ENCODE results near the gene FADS2. TPM values are rescaled to one million over a fixed set of nuclear protein-coding genes. Genes with fewer than 3 reads are reported as not detected.
A peak's percentile ranks its signal among the peaks of the same experiment; 100 is the strongest.

Gene FADS2
- total and polyA plus RNA-seq, 9 of the 15 experiments (the other 6 are each of a cell fraction or from before 2014, with no cell fraction given): 2.9 to 42.8 (median 16.2) TPM

- no peaks in the 10 kb centered on the region; the same call in 1 of the 2 replicates for H4K20me1 ChIP-seq (replicated peaks; ENCODE audit: control insufficient read depth, insufficient read depth, low read length)
- peaks cover 97% of the 10 kb centered on the region for H3K79me2 ChIP-seq (ENCODE audit: control insufficient read depth, insufficient read depth, low read length)
- ChIA-PET POLR2A (interaction anchor here (0.6 to 3.4 kb wide), 5 partner anchors 11 to 323 kb away, joined by 3 to 25 read pairs (median 4); no protein-coding TSS in a partner anchor), CTCF (ENCODE audit: low intra/inter-chr PET ratio) (no interaction called here)
- DNase-seq (ENCODE audit: extremely low read depth in 1 of 4, low spot score in 3 of 4) (no peak), ATAC-seq (no peak), FAIRE-seq (no peak)
- intact Hi-C loops (cut with micrococcal nuclease) (no loop called here), in situ Hi-C loops (cut with MboI) (loop anchor here (5.0 kb wide), 1 partner anchor 157 kb away; the partner anchor contains the start of gene BEST1)
- H3K27me3 ChIP-seq (ENCODE audit: control insufficient read depth in 2 of 2, insufficient read depth in 2 of 2, low read length in 2 of 2): no peaks in the 10 kb centered on the region
- peak overlapping the region; percentile 16; the same call in 1 of the 2 replicates for H3K4me2 ChIP-seq (ENCODE audit: insufficient read depth, low read length)
- no peak overlapping the region for H2AFZ ChIP-seq (ENCODE audit: low read depth, low read length)
- H3K4me3 ChIP-seq: no peak overlapping the region
- peaks cover 32 to 42% of the 10 kb centered on the region in 2 experiments for H3K4me1 ChIP-seq (replicated peaks in 1 of 2; ENCODE audit: control insufficient read depth in 2 of 2, insufficient read depth in 2 of 2, low read length in 2 of 2)
- no peak overlapping the region for H3K27ac ChIP-seq (ENCODE audit: extremely low read depth, low read depth, low read length)
- TF ChIP-seq THRA (IDR thresholded peaks at IDR 0.05) (no peak), FOS (IDR thresholded peaks at IDR 0.05; ENCODE audit: extremely low read depth, insufficient read length) (no peak), BCOR (IDR thresholded peaks at IDR 0.05) (no peak), BCLAF1 (IDR thresholded peaks at IDR 0.05; ENCODE audit: borderline replicate concordance in 1 of 2, control insufficient read depth in 1 of 2, low read depth in 2 of 2, low read length in 1 of 2) (no peak), PCBP2 (IDR thresholded peaks at IDR 0.05; ENCODE audit: low read depth, low read length, poor library complexity, severe bottlenecking) (no peak), EWSR1 (IDR thresholded peaks at IDR 0.05; ENCODE audit: borderline replicate concordance, low read depth, partially characterized antibody) (no peak), RBFOX2 (IDR thresholded peaks at IDR 0.05; ENCODE audit: low read depth, low read length) (peak; percentile 51; the same call in 1 of the 2 replicates), SP2 (IDR thresholded peaks at IDR 0.05; ENCODE audit: extremely low read depth, low read depth, low read length, poor library complexity, severe bottlenecking) (no peak), KHSRP (IDR thresholded peaks at IDR 0.05) (no peak), GMEB1 (CRISPR knock-in tag; IDR thresholded peaks at IDR 0.05) (no peak), POLR2G (IDR thresholded peaks at IDR 0.05; ENCODE audit: low read depth, low read length) (peak; percentile 51; the same call in 1 of the 2 replicates)
- TF ChIP-seq, protein P1, sequence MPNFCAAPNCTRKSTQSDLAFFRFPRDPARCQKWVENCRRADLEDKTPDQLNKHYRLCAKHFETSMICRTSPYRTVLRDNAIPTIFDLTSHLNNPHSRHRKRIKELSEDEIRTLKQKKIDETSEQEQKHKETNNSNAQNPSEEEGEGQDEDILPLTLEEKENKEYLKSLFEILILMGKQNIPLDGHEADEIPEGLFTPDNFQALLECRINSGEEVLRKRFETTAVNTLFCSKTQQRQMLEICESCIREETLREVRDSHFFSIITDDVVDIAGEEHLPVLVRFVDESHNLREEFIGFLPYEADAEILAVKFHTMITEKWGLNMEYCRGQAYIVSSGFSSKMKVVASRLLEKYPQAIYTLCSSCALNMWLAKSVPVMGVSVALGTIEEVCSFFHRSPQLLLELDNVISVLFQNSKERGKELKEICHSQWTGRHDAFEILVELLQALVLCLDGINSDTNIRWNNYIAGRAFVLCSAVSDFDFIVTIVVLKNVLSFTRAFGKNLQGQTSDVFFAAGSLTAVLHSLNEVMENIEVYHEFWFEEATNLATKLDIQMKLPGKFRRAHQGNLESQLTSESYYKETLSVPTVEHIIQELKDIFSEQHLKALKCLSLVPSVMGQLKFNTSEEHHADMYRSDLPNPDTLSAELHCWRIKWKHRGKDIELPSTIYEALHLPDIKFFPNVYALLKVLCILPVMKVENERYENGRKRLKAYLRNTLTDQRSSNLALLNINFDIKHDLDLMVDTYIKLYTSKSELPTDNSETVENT (CRISPR knock-in tag; IDR thresholded peaks at IDR 0.05): no peak
- peaks cover 70% of the 10 kb centered on the region for H3K36me3 ChIP-seq (ENCODE audit: control insufficient read depth, insufficient read depth, low read length)
- H3K9me1 ChIP-seq (ENCODE audit: control insufficient read depth, insufficient read depth, low read length): peaks cover 3% of the 10 kb centered on the region
- no peaks in the 10 kb centered on the region for H3K9me3 ChIP-seq (replicated peaks; ENCODE audit: control insufficient read depth, insufficient read depth, low read depth, low read length)
- no TSS peak for BruUV-seq (replicated peaks)
- WGBS (ENCODE audit: insufficient coverage, low coverage, missing lambda C conversion rate): 88% methylated on average over 11 of the region's 12 CpGs
- peak overlapping the region in 1 of 2 experiments; percentile 65; a peak in 2 of 4 replicates for H3K9ac ChIP-seq (ENCODE audit: insufficient read depth in 1 of 2, low read depth in 2 of 2, low read length in 2 of 2)
Measured at GRCh38 chr11:61795459-61795858, 32.6 kb upstream of the FADS2 start.
